Ishikawa (cell line): ENCODE data around the gene PTPN13.

ENCODE experiments used
- CEBPB ChIP-seq: IDR thresholded peaks from 2 replicates; pipeline ENCODE4 v1.6.1; 2012
- CREB1 ChIP-seq: IDR thresholded peaks from 2 replicates; pipeline ENCODE4 v1.6.1; 2012; ENCODE audit warnings: low read depth
- EGR1 ChIP-seq: IDR thresholded peaks from 2 replicates; pipeline ENCODE4 v1.6.1; 2012
- EP300 ChIP-seq: IDR thresholded peaks from 2 replicates; pipeline ENCODE4 v1.6.1; 2012; ENCODE audit warnings: borderline replicate concordance
- FOXM1 ChIP-seq: IDR thresholded peaks from 2 replicates; pipeline ENCODE4 v1.6.1; 2012; ENCODE audit warnings: low read depth, borderline replicate concordance
- MAX ChIP-seq: IDR thresholded peaks from 2 replicates; pipeline ENCODE4 v1.6.1; 2012
- NFIC ChIP-seq: IDR thresholded peaks from 2 replicates; pipeline ENCODE4 v1.6.1; 2012
- RAD21 ChIP-seq: IDR thresholded peaks from 2 replicates; pipeline ENCODE4 v1.6.1; 2012; ENCODE audit warnings: low read depth
- TAF1 ChIP-seq: IDR thresholded peaks from 2 replicates; pipeline ENCODE4 v1.6.1; 2012; ENCODE audit warnings: low read depth, mild to moderate bottlenecking
- TCF12 ChIP-seq: IDR thresholded peaks from 2 replicates; pipeline ENCODE4 v1.6.1; 2012; ENCODE audit warnings: low read depth
- YY1 ChIP-seq: IDR thresholded peaks from 2 replicates; pipeline ENCODE4 v1.6.1; 2012; ENCODE audit warnings: low read depth
- TF ChIP-seq, protein P1 (sequence below): IDR thresholded peaks from 2 replicates; pipeline ENCODE4 v1.6.1; 2012; ENCODE audit warnings: low read depth, mild to moderate bottlenecking

DNA sequence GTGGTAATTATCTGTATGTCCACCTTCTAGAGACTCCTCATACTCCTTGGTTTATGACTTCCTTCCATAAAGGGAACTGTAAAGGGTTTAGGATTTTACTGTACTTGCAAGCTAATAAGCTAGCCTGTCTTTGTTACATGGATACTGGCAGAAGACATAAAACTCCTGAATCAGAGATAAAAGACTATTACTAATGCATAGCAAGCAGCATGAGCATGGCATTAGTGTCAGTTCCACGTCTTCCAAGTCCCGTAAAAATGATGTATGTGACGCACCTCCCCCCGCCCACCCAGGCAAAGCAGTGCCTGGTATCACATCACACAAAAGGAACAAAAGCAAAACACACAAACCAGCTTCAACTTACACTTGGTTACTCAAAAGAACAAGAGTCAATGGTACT lies 184.1 kb downstream of the PTPN13 start:
- TF ChIP-seq MAX (no peak), TCF12 (no peak), CEBPB (no peak), NFIC (no peak), TAF1 (no peak), CREB1 (no peak), EP300 (no peak), FOXM1 (no peak), RAD21 (no peak), YY1 (no peak), EGR1 (no peak)
- TF ChIP-seq, protein P1, sequence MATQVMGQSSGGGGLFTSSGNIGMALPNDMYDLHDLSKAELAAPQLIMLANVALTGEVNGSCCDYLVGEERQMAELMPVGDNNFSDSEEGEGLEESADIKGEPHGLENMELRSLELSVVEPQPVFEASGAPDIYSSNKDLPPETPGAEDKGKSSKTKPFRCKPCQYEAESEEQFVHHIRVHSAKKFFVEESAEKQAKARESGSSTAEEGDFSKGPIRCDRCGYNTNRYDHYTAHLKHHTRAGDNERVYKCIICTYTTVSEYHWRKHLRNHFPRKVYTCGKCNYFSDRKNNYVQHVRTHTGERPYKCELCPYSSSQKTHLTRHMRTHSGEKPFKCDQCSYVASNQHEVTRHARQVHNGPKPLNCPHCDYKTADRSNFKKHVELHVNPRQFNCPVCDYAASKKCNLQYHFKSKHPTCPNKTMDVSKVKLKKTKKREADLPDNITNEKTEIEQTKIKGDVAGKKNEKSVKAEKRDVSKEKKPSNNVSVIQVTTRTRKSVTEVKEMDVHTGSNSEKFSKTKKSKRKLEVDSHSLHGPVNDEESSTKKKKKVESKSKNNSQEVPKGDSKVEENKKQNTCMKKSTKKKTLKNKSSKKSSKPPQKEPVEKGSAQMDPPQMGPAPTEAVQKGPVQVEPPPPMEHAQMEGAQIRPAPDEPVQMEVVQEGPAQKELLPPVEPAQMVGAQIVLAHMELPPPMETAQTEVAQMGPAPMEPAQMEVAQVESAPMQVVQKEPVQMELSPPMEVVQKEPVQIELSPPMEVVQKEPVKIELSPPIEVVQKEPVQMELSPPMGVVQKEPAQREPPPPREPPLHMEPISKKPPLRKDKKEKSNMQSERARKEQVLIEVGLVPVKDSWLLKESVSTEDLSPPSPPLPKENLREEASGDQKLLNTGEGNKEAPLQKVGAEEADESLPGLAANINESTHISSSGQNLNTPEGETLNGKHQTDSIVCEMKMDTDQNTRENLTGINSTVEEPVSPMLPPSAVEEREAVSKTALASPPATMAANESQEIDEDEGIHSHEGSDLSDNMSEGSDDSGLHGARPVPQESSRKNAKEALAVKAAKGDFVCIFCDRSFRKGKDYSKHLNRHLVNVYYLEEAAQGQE, result no peak
